Measurements from ENCODE around the gene KRTAP10-2. TPM values are rescaled to one million over a fixed set of nuclear protein-coding genes. Genes with fewer than 3 reads are reported as not detected.
"Not testable (repeated sequence)": the region's sequence is repeated elsewhere in the genome, so short reads cannot be mapped to it uniquely, and the experiment has no call there.

The KRTAP10-2 gene
- polyA plus RNA-seq, 1 donor: not detected

- DNase-seq: no peak
Observed at GRCh38 chr21:44567481-44568171, 16.3 kb upstream of the KRTAP10-2 start.

GRCh38 chr21:44566403-44566802, 15.1 kb upstream of the KRTAP10-2 start:
- DNase-seq: no peak

DNA sequence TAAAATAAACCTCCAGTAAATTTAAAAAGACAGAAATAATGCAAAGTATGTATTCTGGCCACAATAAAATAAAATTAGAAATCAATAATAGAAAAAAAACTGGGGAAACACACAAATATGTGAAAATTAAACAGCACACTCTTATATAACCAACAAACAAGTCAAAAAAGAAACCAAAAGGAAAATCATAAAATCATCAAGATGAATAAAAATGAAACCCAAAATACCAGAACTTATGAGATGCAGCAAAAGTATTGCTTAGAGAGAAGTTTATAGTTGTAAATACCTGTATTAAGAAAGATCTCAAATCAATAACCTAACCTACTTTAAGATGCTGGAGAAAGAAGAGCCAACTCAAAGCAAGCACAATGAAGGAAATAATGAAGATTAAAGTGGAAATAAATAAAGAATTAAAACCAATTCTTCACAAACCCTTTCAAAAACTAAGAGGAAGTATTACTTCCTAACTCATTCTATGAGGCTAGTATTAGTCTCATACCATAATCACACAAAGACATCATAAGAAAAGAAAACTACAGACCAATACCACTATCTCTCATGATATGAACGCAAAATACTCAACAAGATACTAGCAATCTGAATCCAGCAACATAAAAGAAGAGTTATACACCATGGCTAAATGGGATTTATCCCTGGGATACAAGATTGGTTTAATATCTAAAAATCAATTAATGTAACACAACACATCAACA, 13.7 kb upstream of the KRTAP10-2 start:
- no peak for DNase-seq

GRCh38 chr21:44564099-44564498, 12.8 kb upstream of the KRTAP10-2 start:
- DNase-seq: no peak

DNA sequence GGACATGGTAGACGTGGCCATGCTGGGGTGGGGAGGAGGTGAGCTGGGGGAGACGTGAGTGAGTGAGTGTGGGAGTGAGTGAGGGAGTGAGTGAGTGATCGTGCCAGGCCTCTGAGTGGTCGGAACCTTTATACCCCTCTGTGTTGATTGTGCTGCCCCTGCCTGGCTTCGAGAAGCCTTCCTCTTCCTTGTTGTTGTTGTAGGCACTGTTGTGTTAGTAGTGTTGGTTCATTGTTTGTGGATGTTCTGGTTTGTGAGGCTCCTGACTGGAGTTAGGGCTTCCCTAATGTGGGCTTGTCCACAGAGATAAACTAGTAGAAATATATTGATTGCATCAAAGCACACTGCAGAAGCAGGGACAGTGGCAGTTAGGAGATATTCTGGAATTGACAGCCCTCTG, 7.4 kb upstream of the KRTAP10-2 start, which contains the start of gene KRTAP10-3:
Gene KRTAP10-3, minus strand, starts transcription at position 101 of the 400 bp plus-strand sequence. Its CDS starts 80 bp downstream, at position 21.
- no peak for DNase-seq

GRCh38 chr21:44558329-44558675, 7.0 kb upstream of the KRTAP10-2 start:
- not testable (repeated sequence) for DNase-seq

DNA sequence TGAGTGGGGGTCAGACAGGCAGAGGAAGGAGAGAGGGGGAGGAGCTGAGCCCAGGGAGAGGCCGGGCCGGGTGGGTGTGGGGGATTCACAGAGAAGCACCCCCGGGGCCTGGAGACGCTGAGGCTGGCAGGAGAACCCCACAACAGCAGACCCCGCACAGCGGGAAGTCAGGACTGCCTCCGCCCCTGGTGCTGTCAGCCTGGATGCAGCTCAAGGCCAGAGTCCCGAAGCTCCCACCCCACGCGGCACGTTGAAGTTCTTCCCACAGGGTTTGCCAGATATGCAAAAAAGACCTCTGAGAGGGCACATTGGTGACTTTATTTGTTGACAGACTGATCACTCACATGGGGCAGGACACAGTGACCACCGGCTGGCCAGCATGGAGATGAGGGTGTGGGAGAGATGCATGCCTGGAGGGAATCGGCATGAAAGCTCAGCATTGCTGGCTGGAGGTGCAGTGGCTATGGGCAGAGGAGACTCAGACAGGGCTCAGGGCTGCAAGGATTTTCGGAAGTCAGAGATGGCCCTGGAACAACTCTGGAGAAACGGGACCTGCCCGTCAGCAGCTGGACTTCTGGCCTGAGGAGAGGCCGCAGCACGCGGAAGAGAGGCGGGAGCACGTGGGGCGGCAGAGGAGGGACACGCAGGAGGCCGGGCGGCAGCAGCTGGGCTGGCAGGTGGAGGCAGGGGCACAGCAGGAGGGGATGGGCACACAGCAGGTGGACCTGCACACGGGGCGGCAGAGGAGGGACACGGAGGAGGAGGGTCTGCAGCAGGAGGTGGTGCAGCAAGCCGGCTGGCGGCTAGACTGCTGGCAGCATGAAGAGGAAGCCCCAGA, 6.4 kb upstream of the KRTAP10-2 start:
- no peak for DNase-seq

GRCh38 chr21:44556879-44557278, 5.6 kb upstream of the KRTAP10-2 start:
- DNase-seq: no peak

DNA sequence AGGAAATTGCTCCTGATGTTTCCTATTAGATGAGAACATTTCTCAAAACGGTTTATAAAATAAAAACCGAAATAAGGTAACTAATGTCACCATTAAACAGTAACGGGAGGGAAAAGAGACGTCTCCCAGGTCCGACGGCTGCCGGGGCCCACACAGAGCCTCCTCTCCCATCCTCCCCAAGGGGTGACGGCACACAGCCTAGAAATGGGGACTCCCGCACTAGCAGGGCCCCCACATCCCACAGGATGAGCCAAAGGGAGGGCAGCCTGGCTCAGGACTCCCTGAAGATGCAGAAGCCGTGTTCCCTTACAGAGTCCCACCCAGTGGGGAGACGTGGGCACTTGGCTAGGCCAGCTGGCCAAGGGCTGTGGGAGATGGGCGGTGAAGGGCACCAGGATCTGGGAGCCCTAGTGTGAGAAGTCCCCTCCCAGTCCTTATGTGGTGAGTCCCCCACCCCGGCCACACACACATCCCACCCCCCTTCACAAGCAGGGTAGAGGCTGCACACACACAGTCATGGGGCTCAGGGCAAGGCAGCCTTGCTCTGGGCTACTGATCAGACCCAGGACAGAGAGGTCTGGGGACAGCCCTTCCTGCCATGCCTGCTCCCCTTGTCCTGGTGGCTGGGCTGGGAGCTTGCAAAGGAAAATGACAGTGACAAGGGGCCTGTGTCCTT, 4.0 kb upstream of the KRTAP10-2 start:
- DNase-seq: no peak

DNA sequence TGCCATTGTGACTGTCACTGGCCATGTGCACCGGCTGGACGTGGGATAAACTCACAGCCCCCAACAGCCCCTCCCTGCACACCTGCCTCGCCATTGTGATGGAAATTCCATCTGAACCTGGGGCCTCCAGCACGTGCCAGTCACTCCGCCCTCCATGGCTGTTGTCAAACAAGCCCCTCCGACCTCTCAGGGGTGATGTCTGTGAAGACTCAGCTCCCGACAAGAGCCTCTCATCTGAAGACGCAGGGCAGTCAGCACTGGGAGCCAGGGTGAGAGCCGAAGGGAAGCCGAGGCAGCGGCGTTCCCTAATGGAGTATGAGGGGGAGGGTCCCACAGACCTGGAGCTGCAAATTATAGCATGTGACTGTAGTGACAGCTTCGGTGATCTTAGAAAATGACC, 1.4 kb upstream of the KRTAP10-2 start:
- no peak for DNase-seq

DNA sequence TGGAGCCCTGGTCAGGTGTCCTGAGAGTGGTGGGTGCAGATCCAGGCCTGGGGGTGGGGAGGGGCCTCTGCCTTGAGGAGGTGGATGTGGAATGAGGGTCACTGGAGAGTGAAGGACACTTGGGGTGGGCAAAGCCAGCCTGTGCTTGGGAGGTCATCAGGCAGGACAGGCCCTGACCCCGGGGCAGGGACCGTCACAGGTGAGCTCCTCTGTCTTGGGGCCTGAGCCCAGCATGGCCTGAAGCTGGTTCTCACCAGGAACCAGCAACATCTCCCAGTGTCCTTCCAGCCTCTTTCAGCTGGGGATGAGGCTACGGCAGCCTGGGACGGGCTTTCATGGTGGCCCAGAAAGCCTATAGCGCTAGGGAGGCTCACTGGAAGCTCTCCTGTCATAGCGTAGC, 831 bp upstream of the KRTAP10-2 start:
- DNase-seq: no peak

GRCh38 chr21:44550807-44551206, 498 bp downstream of the KRTAP10-2 start:
- no peak for DNase-seq

DNA sequence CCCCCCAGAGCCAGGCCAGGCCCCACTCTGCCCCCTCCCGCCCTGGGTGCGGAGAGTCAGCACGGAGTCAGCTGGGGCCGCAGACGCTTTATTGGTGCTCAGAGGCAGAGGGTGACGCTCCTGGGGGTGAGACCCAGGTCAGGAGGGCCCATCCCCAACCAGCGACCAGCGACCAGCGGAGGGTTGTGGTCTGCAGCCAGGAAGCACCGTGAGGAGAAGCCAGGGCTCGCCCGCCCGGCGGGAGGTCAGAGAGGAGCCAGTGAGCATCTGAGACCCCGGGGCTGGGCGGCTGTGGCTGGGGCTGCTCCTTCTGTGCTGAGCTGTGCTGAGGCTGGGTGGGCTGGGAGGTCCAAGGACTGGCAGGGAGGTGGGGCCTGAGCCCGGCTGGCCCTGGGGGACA, 1.0 kb downstream of the KRTAP10-2 start:
- DNase-seq: not testable (repeated sequence)

GRCh38 chr21:44549525-44550211, 1.6 kb downstream of the KRTAP10-2 start:
- DNase-seq: no peak

- DNase-seq: no peak
Observed at GRCh38 chr21:44548922-44549321, 2.4 kb downstream of the KRTAP10-2 start.

DNA sequence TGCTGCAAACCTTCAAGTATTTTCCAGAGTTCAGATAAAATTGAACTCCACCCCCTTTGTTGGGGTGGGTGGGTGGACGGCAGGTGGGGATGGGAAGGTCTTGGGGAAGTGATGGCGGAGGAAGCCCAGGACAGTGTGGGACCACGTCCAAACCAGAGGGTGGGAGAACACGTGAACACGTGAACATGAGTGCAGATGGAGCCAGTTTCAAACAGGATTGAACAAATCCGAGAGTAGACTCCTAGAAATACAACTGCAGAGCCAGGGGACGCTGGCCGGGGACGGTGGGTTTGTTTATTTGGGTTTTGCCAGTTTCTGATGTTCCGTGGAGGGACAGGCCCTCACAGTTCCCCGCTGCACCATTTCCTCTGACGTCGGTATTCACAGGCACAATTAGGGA, 2.9 kb downstream of the KRTAP10-2 start:
- no peak for DNase-seq

DNA sequence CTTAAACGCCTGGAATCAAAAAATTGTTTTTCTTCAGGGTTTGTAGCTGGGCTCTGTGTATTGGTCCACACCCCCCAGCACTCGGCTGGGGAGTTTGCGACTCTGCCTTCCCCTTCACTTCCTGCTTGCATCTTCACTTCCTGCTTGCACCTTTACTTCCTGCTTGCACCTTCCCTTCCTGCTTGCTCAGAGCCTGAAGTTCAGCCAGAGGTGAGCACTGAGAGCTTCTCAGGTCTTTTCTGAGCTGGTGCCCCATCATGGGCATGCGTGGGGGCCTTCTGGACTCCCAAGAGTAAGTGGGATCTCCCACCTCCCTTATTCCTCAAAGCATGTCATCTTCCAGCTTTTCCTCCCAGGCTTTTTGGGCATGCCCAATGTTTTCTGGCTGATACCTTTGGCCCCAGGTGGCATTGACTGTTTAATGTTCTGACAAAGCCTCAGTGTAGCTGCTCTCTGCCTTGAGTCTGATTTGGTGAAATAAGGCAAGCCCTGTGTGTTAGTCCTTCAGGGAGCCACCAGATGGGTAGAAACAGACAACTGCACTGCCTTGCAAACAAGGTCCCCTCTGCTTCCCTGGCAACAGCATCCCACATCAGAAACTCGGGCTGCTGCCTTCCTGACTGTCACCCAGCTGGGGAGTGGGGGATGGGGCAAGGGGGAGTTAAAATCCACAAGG, 3.5 kb downstream of the KRTAP10-2 start:
- DNase-seq: no peak

- no peak for DNase-seq
Observed at GRCh38 chr21:44544566-44544965, 6.7 kb downstream of the KRTAP10-2 start.

DNA sequence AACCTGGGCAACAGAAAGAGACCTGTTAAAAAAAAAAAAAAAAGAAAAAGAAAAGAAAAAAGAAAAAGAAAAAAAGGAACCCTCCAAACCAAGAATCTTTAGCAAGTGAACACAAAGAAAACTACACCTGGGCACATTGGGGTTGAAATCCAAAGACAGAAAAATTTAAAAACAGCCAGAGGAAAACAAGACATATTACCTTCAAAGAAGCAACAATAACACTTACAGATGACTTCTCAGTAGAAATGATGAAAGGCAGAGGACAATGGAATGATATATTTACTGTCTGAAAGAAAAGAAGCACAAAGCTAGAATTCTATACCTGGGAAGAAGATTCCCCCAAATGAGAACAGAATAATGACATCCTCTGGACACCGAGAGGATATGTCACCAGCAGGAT, 8.6 kb downstream of the KRTAP10-2 start:
- DNase-seq: no peak

DNA sequence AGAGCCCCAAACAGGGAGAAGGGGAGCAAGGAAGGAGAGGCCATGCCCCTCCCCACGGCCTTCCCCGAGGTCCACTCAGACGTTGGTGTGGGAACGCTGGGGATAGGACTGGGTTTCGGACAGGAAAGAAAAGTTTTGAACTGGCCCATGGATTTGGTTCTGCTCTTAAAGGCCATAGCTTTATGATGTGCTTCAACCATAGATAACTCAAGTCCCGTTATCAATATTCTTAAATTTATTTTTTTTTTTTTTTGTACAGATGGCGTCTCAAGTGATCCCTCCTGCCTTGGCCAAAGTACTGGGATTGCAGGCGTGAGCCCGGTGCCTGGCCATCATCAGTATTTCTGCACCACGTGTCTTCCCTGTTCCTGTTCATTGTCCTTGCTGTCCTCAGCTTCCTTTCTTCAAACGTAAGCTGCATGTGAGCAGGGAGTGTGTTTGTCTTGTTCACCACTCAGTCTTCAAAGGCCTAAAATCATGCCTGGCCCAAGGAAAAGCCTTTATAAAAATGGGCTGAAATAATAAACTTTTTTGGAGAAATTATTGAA, 10.5 kb downstream of the KRTAP10-2 start:
- DNase-seq: no peak

GRCh38 chr21:44539991-44540666, 11.2 kb downstream of the KRTAP10-2 start, which contains the start of gene KRTAP10-1:
KRTAP10-1 (minus strand) TSS chr21:44540195; CDS start chr21:44540150, 45 bp downstream.
- DNase-seq: no peak
